K562 (cell line): ENCODE measurements around the gene PHLDB2. TPM values are rescaled to one million over a fixed set of nuclear protein-coding genes. Genes with fewer than 3 reads are reported as not detected.

Experiments
- ATAC-seq: fragments of 200-7000 bp; cut with Tn5 transposase; 3 replicates; pipeline ENCODE4 v1.9.1; 2020; ENCODE audit warnings: moderate library complexity
- BruUV-seq: library from RNA; stranded (reverse); fragments of 400-500 nt; replicated peaks from 2 replicates; lab custom pipeline; 2021; lab: Mats Ljungman, UMichigan
- CTCF ChIA-PET: fragments of 300-600 bp; formaldehyde crosslinking; extraction: SDS; loops from one replicate; lab custom pipeline; 2021; ENCODE audit warnings: low intra/inter-chr PET ratio; lab: Yijun Ruan, JAX
- POLR2A ChIA-PET: fragments of 300-600, 350-650 bp; sonication (Branson Sonifier 250); formaldehyde crosslinking; extraction: SDS; loops from one replicate; lab custom pipeline; 2021; ENCODE audit warnings: antibody characterized with exemption, inconsistent platforms; lab: Yijun Ruan, JAX
- DNase-seq, 4 experiments: peaks; one replicate each; pipeline versions ENCODE4 v3.0.0 to v3.0.0-alpha.2; 2011 to 2018; ENCODE audit warnings: low spot score in 3 of 4, mixed read lengths in 3 of 4; ENCODE audit errors: extremely low read depth in 1 of 4
- FAIRE-seq: peaks from 2 replicates; lab custom pipeline; 2011; peaks lifted over from hg19 to GRCh38; lab: Jason Lieb, UNC
- H2AFZ ChIP-seq: 2 replicates; pipeline ENCODE4 v1.6.0; 2011; ENCODE audit warnings: low read depth, low read length, control low read depth, inconsistent platforms
- H3K27ac ChIP-seq: fragments of 200-600 bp; 3 replicates; pipeline ENCODE4 v1.8.0; 2011; ENCODE audit warnings: low read depth, mild to moderate bottlenecking, control low read depth, inconsistent platforms, low read length, moderate library complexity, mixed read lengths; ENCODE audit errors: extremely low read depth
- H3K27me3 ChIP-seq, 2 experiments: fragments of 300-600 bp in 1 of 2; 2 replicates in 1 of 2; 3 replicates in 1 of 2; pipeline versions ENCODE4 v1.6.0 to v1.8.0; 2011; ENCODE audit warnings: inconsistent platforms in 2 of 2, low read length in 2 of 2, mild to moderate bottlenecking in 1 of 2, mixed read lengths in 1 of 2, moderate library complexity in 1 of 2; ENCODE audit not compliant: control insufficient read depth in 2 of 2, insufficient read depth in 2 of 2
- H3K36me3 ChIP-seq: fragments of 300-600 bp; 3 replicates; pipeline ENCODE4 v1.8.0; 2011; ENCODE audit warnings: mild to moderate bottlenecking, low read length, inconsistent platforms; ENCODE audit not compliant: control insufficient read depth, insufficient read depth
- H3K4me1 ChIP-seq, 2 experiments: fragments of 200-600 bp in 1 of 2; replicated peaks in 1 of 2; 2 replicates in 1 of 2; 3 replicates in 1 of 2; pipeline versions ENCODE4 v1.5.1 to v1.8.0; 2011; ENCODE audit warnings: inconsistent platforms in 2 of 2, low read length in 2 of 2, mild to moderate bottlenecking in 1 of 2, mixed read lengths in 1 of 2, moderate library complexity in 1 of 2; ENCODE audit not compliant: control insufficient read depth in 2 of 2, insufficient read depth in 2 of 2
- H3K4me2 ChIP-seq: 2 replicates; pipeline ENCODE4 v1.6.1; 2011; ENCODE audit warnings: low read length, control low read depth, inconsistent platforms, mixed read lengths; ENCODE audit not compliant: insufficient read depth
- H3K4me3 ChIP-seq: fragments of 200-600 bp; sonication (generic), shearing (Covaris generic); 2 replicates; pipeline ENCODE4 v1.5.1; 2016; ENCODE audit warnings: control low read depth, inconsistent platforms
- H3K79me2 ChIP-seq: fragments of 200-600 bp; 3 replicates; pipeline ENCODE4 v1.8.0; 2011; ENCODE audit warnings: low read length, inconsistent platforms; ENCODE audit not compliant: control insufficient read depth, insufficient read depth
- H3K9ac ChIP-seq, 2 experiments: 2 replicates each; pipeline versions ENCODE4 v1.6.0 to v1.6.1; 2011; ENCODE audit warnings: low read depth in 2 of 2, low read length in 2 of 2, control low read depth in 1 of 2, inconsistent platforms in 1 of 2, mild to moderate bottlenecking in 1 of 2, mixed read lengths in 1 of 2; ENCODE audit not compliant: insufficient read depth in 1 of 2
- H3K9me1 ChIP-seq: one replicate; pipeline ENCODE4 v1.6.0; 2011; ENCODE audit warnings: inconsistent platforms, mild to moderate bottlenecking, low read length, moderate library complexity; ENCODE audit not compliant: control insufficient read depth, insufficient read depth
- H3K9me3 ChIP-seq: replicated peaks from 2 replicates; pipeline ENCODE4 v1.5.1; 2011; ENCODE audit warnings: low read depth, low read length, inconsistent platforms; ENCODE audit not compliant: control insufficient read depth, insufficient read depth
- H4K20me1 ChIP-seq: replicated peaks from 2 replicates; pipeline ENCODE4 v1.6.1; 2011; ENCODE audit warnings: low read length, inconsistent platforms, mixed read lengths; ENCODE audit not compliant: control insufficient read depth, insufficient read depth
- CAMTA2 ChIP-seq: fragments of 250-450 bp; sonication (Bioruptor Pico); conservative IDR thresholded peaks from 2 replicates; pipeline ENCODE4 v1.5.1; 2022
- CTBP1 ChIP-seq: fragments of 450-650 bp; IDR thresholded peaks from 2 replicates; pipeline ENCODE4 v1.6.1; 2016; ENCODE audit warnings: borderline replicate concordance
- EZH2 ChIP-seq: IDR thresholded peaks from 2 replicates; pipeline ENCODE4 v1.6.1; 2012; ENCODE audit warnings: low read depth, mild to moderate bottlenecking, inconsistent platforms, low read length, borderline replicate concordance
- HSF4 ChIP-seq: fragments of 250-450 bp; sonication (Bioruptor Pico); IDR thresholded peaks from 2 replicates; pipeline ENCODE4 v2.1.2; 2022; ENCODE audit warnings: mild to moderate bottlenecking, moderate library complexity, borderline replicate concordance
- JUN ChIP-seq, 2 experiments: sonication (generic) in 1 of 2; formaldehyde crosslinking in 1 of 2; IDR thresholded peaks; 2 replicates each; pipeline versions ENCODE4 v1.6.1 to v1.8.0; 2012 to 2022; ENCODE audit warnings: borderline replicate concordance in 2 of 2, mild to moderate bottlenecking in 2 of 2, improper control_type of control experiment in 1 of 2, low read depth in 1 of 2, low read length in 1 of 2, missing genetic modification reagents in 1 of 2
- NUFIP1 ChIP-seq: fragments of 450-650 bp; IDR thresholded peaks from 2 replicates; pipeline ENCODE4 v1.6.1; 2018; ENCODE audit not compliant: partially characterized antibody
- SNAPC5 ChIP-seq: fragments of 250-450 bp; sonication (Bioruptor Pico); IDR thresholded peaks from 2 replicates; pipeline ENCODE4 v1.8.0; 2021; ENCODE audit warnings: moderate library complexity, mild to moderate bottlenecking, inconsistent platforms
- THAP12 ChIP-seq: fragments of 250-450 bp; sonication (Bioruptor Pico); IDR thresholded peaks from 2 replicates; pipeline ENCODE4 v1.9.0; 2021; ENCODE audit warnings: mild to moderate bottlenecking, inconsistent platforms
- WGBS: fragments of 100-300 bp; shearing (Covaris generic); methylation state at CpG from one replicate; pipeline ENCODE4 v1.1.6; 2016; ENCODE audit warnings: low coverage, mixed read lengths; ENCODE audit not compliant: insufficient coverage; ENCODE audit errors: missing lambda C conversion rate; 5-methylcytosine and 5-hydroxymethylcytosine counted together
- in situ Hi-C: fragments of 300-500 bp; cut with MboI; formaldehyde crosslinking; loops from 4 replicates; pipeline ENCODE4 v1.15.0; 2018; ENCODE audit warnings: inconsistent platforms, mixed read lengths
- intact Hi-C: fragments of 100-400 bp; cut with micrococcal nuclease; formaldehyde crosslinking; loops from 2 replicates; pipeline ENCODE4 v1.14.2; 2022
- polyA plus RNA-seq, 8 experiments: library from polyadenylated mRNA; depleted of rRNA in 4 of 8; stranded (reverse) in 5 of 8; unstranded in 3 of 8; fragments of >200 nt; fragmentation: Nextera tagmentation in 2 of 8; fragmentation: Illumina TruSeq in 1 of 8; extraction: Ambion mirVana in 2 of 8; extraction: Trizol in 1 of 8; gene quantifications; 2 replicates each; pipeline versions ENCODE4 v1.2.1 to v1.2.3, GENCODE V29; 2011 to 2014; ENCODE audit warnings: inconsistent platforms in 1 of 8, missing spikeins in 1 of 8
- total RNA-seq, 7 experiments: library from RNA; depleted of rRNA in 6 of 7; stranded (reverse); fragments of >200 nt in 6 of 7; fragmentation: Illumina TruSeq in 2 of 7; extraction: Trizol in 2 of 7; gene quantifications; 2 replicates each; pipeline versions ENCODE4 v1.2.1 to v1.2.3, GENCODE V29; 2011 to 2021; ENCODE audit warnings: low replicate concordance in 1 of 7

The PHLDB2 gene
- total and polyA plus RNA-seq, 9 of the 15 experiments (the other 6 are each of a cell fraction or from before 2014, with no cell fraction given) = 0.04 TPM; not detected in 8

GRCh38 chr3:111852540-111852939 lies 6.5 kb upstream of the PHLDB2 start:
- DNase-seq (no peak), ATAC-seq (no peak), FAIRE-seq (no peak)
- Histone ChIP-seq H3K4me2 (no peak overlapping the region), H3K27me3 (no peaks in the 10 kb centered on the region), H3K36me3 (no peaks in the 10 kb centered on the region), H3K9ac (no peak overlapping the region), H3K9me1 (no peaks in the 10 kb centered on the region), H3K27ac (no peak overlapping the region), H3K4me1 (no peaks in the 10 kb centered on the region), H2AFZ (no peak overlapping the region), H3K79me2 (no peaks in the 10 kb centered on the region), H4K20me1 (no peaks in the 10 kb centered on the region), H3K4me3 (no peak overlapping the region), H3K9me3 (no peaks in the 10 kb centered on the region)
- POLR2A ChIA-PET = interaction anchor here (0.7 kb wide), 1 partner anchor 33 kb away, joined by 3 read pairs; no protein-coding TSS in a partner anchor
- CTCF ChIA-PET = no interaction called here
- in situ Hi-C loops (no loop called here), intact Hi-C loops (no loop called here)
- 0% methylated on average over 3 of the region's 3 CpGs for WGBS
- no TSS peak for BruUV-seq
- no peak for TF ChIP-seq CTBP1
- TF ChIP-seq THAP12 (CRISPR knock-in tag) = no peak
- TF ChIP-seq NUFIP1 = no peak
- TF ChIP-seq EZH2 = no peak
- no peak for TF ChIP-seq HSF4
- no peak for TF ChIP-seq CAMTA2 (CRISPR knock-in tag)
- TF ChIP-seq SNAPC5 (CRISPR knock-in tag) = no peak
- TF ChIP-seq JUN (IDR thresholded peaks at IDR 0.05; ENCODE audit: borderline replicate concordance, low read depth, low read length) = no peak
- no peak for TF ChIP-seq JUN (CRISPR knock-in tag; IDR thresholded peaks at IDR 0.05; ENCODE audit: borderline replicate concordance)
